Suprapubic skin (tissue), 4 donors: ENCODE measurements around the gene NABP2. TPM values are rescaled to one million over a fixed set of nuclear protein-coding genes. Genes with fewer than 3 reads are reported as not detected.
"Not testable (repeated sequence)": the region's sequence is repeated elsewhere in the genome, so short reads cannot be mapped to it uniquely, and the experiment has no call there.

Experiments used
- DNase-seq, 2 donors: peaks; one replicate each; pipeline ENCODE4 v3.0.0-alpha.2; 2019; ENCODE audit warnings: low spot score in 2 of 2
- H3K27ac ChIP-seq: fragments of 200-600 bp; sonication (generic); one replicate; pipeline ENCODE4 v1.5.1; 2019
- H3K27me3 ChIP-seq: fragments of 200-600 bp; sonication (generic); one replicate; pipeline ENCODE4 v1.5.1; 2019
- H3K36me3 ChIP-seq: fragments of 200-600 bp; sonication (generic); one replicate; pipeline ENCODE4 v1.5.1; 2019
- H3K4me1 ChIP-seq: fragments of 200-600 bp; sonication (generic); one replicate; pipeline ENCODE4 v1.5.1; 2019
- H3K4me3 ChIP-seq: fragments of 200-600 bp; sonication (generic); one replicate; pipeline ENCODE4 v1.5.1; 2019; ENCODE audit warnings: mild to moderate bottlenecking
- H3K9me3 ChIP-seq: fragments of 200-600 bp; sonication (generic); one replicate; pipeline ENCODE4 v1.5.1; 2019
- EP300 ChIP-seq: sonication (generic); formaldehyde crosslinking; IDR thresholded peaks from one replicate; pipeline ENCODE4 v1.6.1; 2017; ENCODE audit warnings: antibody characterized with exemption
- POLR2A ChIP-seq, 2 donors: fragments of 450-650 bp; IDR thresholded peaks; one replicate each; pipeline ENCODE4 v1.6.1; 2017; ENCODE audit warnings: antibody characterized with exemption in 2 of 2, mild to moderate bottlenecking in 2 of 2, moderate library complexity in 2 of 2
- POLR2AphosphoS5 ChIP-seq, 3 donors: sonication (generic); formaldehyde crosslinking; IDR thresholded peaks; one replicate each; pipeline ENCODE4 v1.6.1; 2017; ENCODE audit warnings: antibody characterized with exemption in 3 of 3
- WGBS: methylation state at CpG from one replicate; pipeline ENCODE4 v1.1.5; 2018; 5-methylcytosine and 5-hydroxymethylcytosine counted together
- total RNA-seq, 4 donors: library from RNA; depleted of rRNA; stranded (reverse); fragments of >200 nt; gene quantifications; one replicate each; pipeline ENCODE4 v1.1.0, GENCODE V29; 2016
- TF ChIP-seq, protein P1 (sequence below), 2 donors: fragments of 200-600 bp in 1 of 2; fragments of 450-650 bp in 1 of 2; sonication (generic) in 1 of 2; IDR thresholded peaks; one replicate each; pipeline ENCODE4 v1.5.1; 2016 to 2019; ENCODE audit warnings: antibody characterized with exemption in 2 of 2, mild to moderate bottlenecking in 1 of 2, moderate library complexity in 1 of 2

NABP2 gene
- total RNA-seq, 4 donors from 2014 or later, result 13.3 to 23.7 (median 20.1) TPM

- H3K4me3 ChIP-seq, result peak within 1 kb of the TSS; percentile 63
- TF ChIP-seq, protein P1, sequence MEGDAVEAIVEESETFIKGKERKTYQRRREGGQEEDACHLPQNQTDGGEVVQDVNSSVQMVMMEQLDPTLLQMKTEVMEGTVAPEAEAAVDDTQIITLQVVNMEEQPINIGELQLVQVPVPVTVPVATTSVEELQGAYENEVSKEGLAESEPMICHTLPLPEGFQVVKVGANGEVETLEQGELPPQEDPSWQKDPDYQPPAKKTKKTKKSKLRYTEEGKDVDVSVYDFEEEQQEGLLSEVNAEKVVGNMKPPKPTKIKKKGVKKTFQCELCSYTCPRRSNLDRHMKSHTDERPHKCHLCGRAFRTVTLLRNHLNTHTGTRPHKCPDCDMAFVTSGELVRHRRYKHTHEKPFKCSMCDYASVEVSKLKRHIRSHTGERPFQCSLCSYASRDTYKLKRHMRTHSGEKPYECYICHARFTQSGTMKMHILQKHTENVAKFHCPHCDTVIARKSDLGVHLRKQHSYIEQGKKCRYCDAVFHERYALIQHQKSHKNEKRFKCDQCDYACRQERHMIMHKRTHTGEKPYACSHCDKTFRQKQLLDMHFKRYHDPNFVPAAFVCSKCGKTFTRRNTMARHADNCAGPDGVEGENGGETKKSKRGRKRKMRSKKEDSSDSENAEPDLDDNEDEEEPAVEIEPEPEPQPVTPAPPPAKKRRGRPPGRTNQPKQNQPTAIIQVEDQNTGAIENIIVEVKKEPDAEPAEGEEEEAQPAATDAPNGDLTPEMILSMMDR (IDR thresholded peaks at IDR 0.05), result peak; percentile 34 to 63
- peak in 2 of 3 donors; percentile 7 to 27 for TF ChIP-seq POLR2AphosphoS5 (IDR thresholded peaks at IDR 0.05)
- TF ChIP-seq EP300, result no peak
- peak in 1 of 2 donors; percentile 65 for TF ChIP-seq POLR2A (IDR thresholded peaks at IDR 0.05)
- WGBS, result under 1% methylated on average over 41 of the region's 68 CpGs
Measured at GRCh38 chr12:56266693-56267442, 42.7 kb downstream of the NABP2 start, which contains the start of gene COQ10A. Gene COQ10A (plus strand): TSS chr12:56266942. CDS start chr12:56267119, 177 bp downstream.

DNA sequence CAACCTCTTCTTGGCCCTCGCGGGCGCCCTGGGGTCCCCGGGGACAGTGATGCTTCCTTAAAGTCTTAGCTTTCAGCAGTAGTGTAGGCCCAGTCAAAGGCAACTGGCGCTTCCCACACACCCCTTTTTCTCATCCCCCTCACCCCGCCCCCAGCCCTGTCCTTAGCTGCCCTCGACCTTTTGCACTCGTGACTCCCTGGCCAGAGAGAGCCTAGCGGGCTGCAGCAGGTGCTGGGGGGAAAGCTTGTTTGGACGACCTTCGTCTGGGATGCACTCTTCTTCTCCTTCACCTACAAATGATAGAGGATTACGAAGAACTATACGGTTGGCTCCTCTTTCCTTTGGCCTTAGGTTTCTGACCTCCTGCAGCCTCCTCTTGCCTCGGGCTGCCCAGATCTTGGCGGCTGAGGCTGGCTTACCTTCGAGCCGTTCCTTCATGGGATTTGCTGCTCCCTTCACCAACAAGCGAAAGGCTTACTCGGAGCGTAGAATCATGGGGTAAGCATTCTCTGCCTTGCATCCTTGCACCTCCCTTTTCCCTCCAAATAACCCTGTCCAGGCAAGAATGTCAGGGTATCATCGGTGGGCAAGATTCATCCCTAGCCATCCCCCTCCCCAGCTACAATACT, 43.4 kb downstream of the NABP2 start:
- 27% methylated on average over 21 of the region's 21 CpGs for WGBS
- Histone ChIP-seq H3K27ac (peak overlapping the region; percentile 88), H3K27me3 (no peaks in the 10 kb centered on the region), H3K9me3 (no peaks in the 10 kb centered on the region), H3K4me1 (peaks cover 16% of the 10 kb centered on the region), H3K36me3 (peaks cover 23% of the 10 kb centered on the region), H3K4me3 (peak overlapping the region; percentile 63)
- TF ChIP-seq, protein P1 (IDR thresholded peaks at IDR 0.05), result no peak
- TF ChIP-seq POLR2A (IDR thresholded peaks at IDR 0.05), result no peak
- no peak for TF ChIP-seq POLR2AphosphoS5 (IDR thresholded peaks at IDR 0.05)
- no peak for TF ChIP-seq EP300
- DNase-seq, result no peak

More at GRCh38 chr12:56266693-56267442, 42.7 kb downstream of the NABP2 start, which contains the start of gene COQ10A:
- Histone ChIP-seq H3K27me3 (no peaks in the 10 kb centered on the region), H3K9me3 (no peaks in the 10 kb centered on the region), H3K36me3 (peaks cover 16% of the 10 kb centered on the region), H3K27ac (peak within 1 kb of the TSS; percentile 88), H3K4me1 (peaks cover 16% of the 10 kb centered on the region)
- DNase-seq, result peak; percentile 94

DNA sequence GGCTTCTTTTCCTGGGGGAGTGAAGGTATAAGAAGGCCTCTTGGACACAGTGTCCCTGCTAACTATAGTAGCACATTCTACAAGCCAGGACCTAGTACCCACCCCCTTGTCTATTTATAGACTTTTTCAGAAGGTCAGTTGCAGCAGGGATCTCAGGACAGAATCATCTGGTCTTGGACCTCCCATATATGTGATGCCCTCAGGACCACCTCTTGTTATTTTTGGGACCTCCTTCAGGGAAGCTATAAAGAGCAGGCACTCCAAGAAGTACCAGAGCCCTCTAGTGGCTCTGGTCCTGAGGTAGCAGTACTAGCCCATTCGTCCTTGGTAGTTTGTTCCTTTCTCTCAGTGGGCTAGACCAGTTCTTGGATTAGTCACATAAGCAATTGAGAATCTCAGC, 46.9 kb downstream of the NABP2 start:
- H3K36me3 ChIP-seq, result peaks cover 56% of the 10 kb centered on the region
- TF ChIP-seq, protein P1 (IDR thresholded peaks at IDR 0.05), result no peak
- TF ChIP-seq POLR2A (IDR thresholded peaks at IDR 0.05) (no peak), POLR2AphosphoS5 (IDR thresholded peaks at IDR 0.05) (no peak), EP300 (no peak)
- no peak overlapping the region for H3K4me3 ChIP-seq
- WGBS, result 0% methylated on average over 1 of the region's 1 CpG
- peaks cover 14% of the 10 kb centered on the region for H3K4me1 ChIP-seq
- H3K27ac ChIP-seq, result no peak overlapping the region
- no peaks in the 10 kb centered on the region for H3K27me3 ChIP-seq
- no peaks in the 10 kb centered on the region for H3K9me3 ChIP-seq
- DNase-seq, result no peak

- peaks cover 68% of the 10 kb centered on the region for H3K36me3 ChIP-seq
- H3K27me3 ChIP-seq, DNase-seq, H3K27ac ChIP-seq, H3K4me3 ChIP-seq, H3K4me1 ChIP-seq, H3K9me3 ChIP-seq: not testable (repeated sequence)
- WGBS, result 76% methylated on average over 2 of the region's 2 CpGs
Measured at GRCh38 chr12:56272468-56272867, 48.3 kb downstream of the NABP2 start.

GRCh38 chr12:56274299-56274698, 50.2 kb downstream of the NABP2 start:
- Histone ChIP-seq H3K4me3 (no peak overlapping the region), H3K9me3 (no peaks in the 10 kb centered on the region), H3K36me3 (peaks cover 86% of the 10 kb centered on the region), H3K4me1 (no peaks in the 10 kb centered on the region), H3K27ac (no peak overlapping the region), H3K27me3 (no peaks in the 10 kb centered on the region)
- 94% methylated on average over 2 of the region's 2 CpGs for WGBS
- TF ChIP-seq POLR2AphosphoS5 (IDR thresholded peaks at IDR 0.05) (no peak), POLR2A (IDR thresholded peaks at IDR 0.05) (no peak), EP300 (no peak)
- TF ChIP-seq, protein P1 (IDR thresholded peaks at IDR 0.05), result no peak
- DNase-seq, result no peak
